ENCODE measurements around the gene USP31. TPM values are rescaled to one million over a fixed set of nuclear protein-coding genes. Genes with fewer than 3 reads are reported as not detected.

Gene USP31
- total RNA-seq, 2 experiments from 2014 or later, result 5.1 to 5.2 TPM

- Mint-ChIP-seq H3K27me3 (ENCODE audit: low read depth) (peaks cover 19% of the 10 kb centered on the region), H3K4me1 (ENCODE audit: low read depth) (peaks cover 7% of the 10 kb centered on the region), H3K36me3 (ENCODE audit: low read depth) (peaks cover 4% of the 10 kb centered on the region), H3K27ac (no peak overlapping the region), H3K4me3 (no peak overlapping the region), H3K9me3 (peaks cover 15% of the 10 kb centered on the region)
- intact Hi-C loops (cut with micrococcal nuclease), result no loop called here
- DNase-seq, result no peak
- CTCF ChIA-PET, result interaction anchor here (0.6 kb wide), 1 partner anchor 77 kb away, joined by 3 read pairs; no protein-coding TSS in a partner anchor
Observed at GRCh38 chr16:23035240-23035639, 114.0 kb downstream of the USP31 start.

- Mint-ChIP-seq H3K4me3 (no peak overlapping the region), H3K4me1 (ENCODE audit: low read depth) (peaks cover 3% of the 10 kb centered on the region), H3K36me3 (ENCODE audit: low read depth) (peaks cover 4% of the 10 kb centered on the region), H3K9me3 (peaks cover 15% of the 10 kb centered on the region), H3K27me3 (ENCODE audit: low read depth) (peaks cover 22% of the 10 kb centered on the region), H3K27ac (no peak overlapping the region)
- CTCF ChIA-PET, result no interaction called here
- no peak for DNase-seq
- intact Hi-C loops (cut with micrococcal nuclease), result no loop called here
Observed at GRCh38 chr16:23031508-23032098, 117.6 kb downstream of the USP31 start.

- Mint-ChIP-seq H3K27me3 (ENCODE audit: low read depth) (peaks cover 20% of the 10 kb centered on the region), H3K9me3 (peaks cover 14% of the 10 kb centered on the region), H3K4me3 (no peak overlapping the region), H3K4me1 (ENCODE audit: low read depth) (peaks cover 2% of the 10 kb centered on the region), H3K36me3 (ENCODE audit: low read depth) (peaks cover 4% of the 10 kb centered on the region), H3K27ac (no peak overlapping the region)
- CTCF ChIA-PET, result interaction anchor here (0.7 kb wide), 1 partner anchor 380 kb away, joined by 3 read pairs; no protein-coding TSS in a partner anchor
- DNase-seq, result no peak
- intact Hi-C loops (cut with micrococcal nuclease), result no loop called here
Observed at GRCh38 chr16:23029733-23030420, 119.4 kb downstream of the USP31 start.

GRCh38 chr16:23027386-23027785, 121.9 kb downstream of the USP31 start:
- no peak for DNase-seq
- no peak overlapping the region for H3K27ac Mint-ChIP-seq
- no peaks in the 10 kb centered on the region for H3K36me3 Mint-ChIP-seq (ENCODE audit: low read depth)
- no peaks in the 10 kb centered on the region for H3K4me1 Mint-ChIP-seq (ENCODE audit: low read depth)
- CTCF ChIA-PET, result no interaction called here
- no peaks in the 10 kb centered on the region for H3K9me3 Mint-ChIP-seq
- intact Hi-C loops (cut with micrococcal nuclease), result no loop called here
- H3K27me3 Mint-ChIP-seq (ENCODE audit: low read depth), result peaks cover 24% of the 10 kb centered on the region
- H3K4me3 Mint-ChIP-seq, result no peak overlapping the region

GRCh38 chr16:23026784-23027362, 122.4 kb downstream of the USP31 start:
- Mint-ChIP-seq H3K4me1 (ENCODE audit: low read depth) (no peaks in the 10 kb centered on the region), H3K4me3 (no peak overlapping the region), H3K27ac (no peak overlapping the region), H3K9me3 (no peaks in the 10 kb centered on the region), H3K36me3 (ENCODE audit: low read depth) (no peaks in the 10 kb centered on the region), H3K27me3 (ENCODE audit: low read depth) (peaks cover 24% of the 10 kb centered on the region)
- intact Hi-C loops (cut with micrococcal nuclease), result no loop called here
- CTCF ChIA-PET, result no interaction called here
- DNase-seq, result peak; percentile 27

- Mint-ChIP-seq H3K36me3 (ENCODE audit: low read depth) (no peaks in the 10 kb centered on the region), H3K4me3 (no peak overlapping the region), H3K4me1 (ENCODE audit: low read depth) (no peaks in the 10 kb centered on the region), H3K9me3 (no peaks in the 10 kb centered on the region), H3K27me3 (ENCODE audit: low read depth) (peaks cover 24% of the 10 kb centered on the region), H3K27ac (no peak overlapping the region)
- CTCF ChIA-PET, result no interaction called here
- intact Hi-C loops (cut with micrococcal nuclease), result no loop called here
- DNase-seq, result no peak
Observed at GRCh38 chr16:23025692-23026307, 123.5 kb downstream of the USP31 start.

- DNase-seq, result no peak
- Mint-ChIP-seq H3K36me3 (ENCODE audit: low read depth) (no peaks in the 10 kb centered on the region), H3K27me3 (ENCODE audit: low read depth) (peaks cover 19% of the 10 kb centered on the region), H3K27ac (no peak overlapping the region), H3K4me1 (ENCODE audit: low read depth) (no peaks in the 10 kb centered on the region), H3K9me3 (no peaks in the 10 kb centered on the region), H3K4me3 (no peak overlapping the region)
- intact Hi-C loops (cut with micrococcal nuclease), result no loop called here
- CTCF ChIA-PET, result no interaction called here
Observed at GRCh38 chr16:23024044-23024443, 125.2 kb downstream of the USP31 start.

- H3K4me1 Mint-ChIP-seq (ENCODE audit: low read depth), result no peaks in the 10 kb centered on the region
- H3K27ac Mint-ChIP-seq, result no peak overlapping the region
- CTCF ChIA-PET, result no interaction called here
- no peak overlapping the region for H3K4me3 Mint-ChIP-seq
- DNase-seq, result no peak
- no peaks in the 10 kb centered on the region for H3K9me3 Mint-ChIP-seq
- no peaks in the 10 kb centered on the region for H3K36me3 Mint-ChIP-seq (ENCODE audit: low read depth)
- peaks cover 13% of the 10 kb centered on the region for H3K27me3 Mint-ChIP-seq (ENCODE audit: low read depth)
- intact Hi-C loops (cut with micrococcal nuclease), result no loop called here
Observed at GRCh38 chr16:23020084-23020483, 129.2 kb downstream of the USP31 start.

- Mint-ChIP-seq H3K36me3 (ENCODE audit: low read depth) (no peaks in the 10 kb centered on the region), H3K9me3 (no peaks in the 10 kb centered on the region), H3K27me3 (ENCODE audit: low read depth) (peaks cover 3% of the 10 kb centered on the region), H3K4me1 (ENCODE audit: low read depth) (peaks cover 3% of the 10 kb centered on the region), H3K4me3 (no peak overlapping the region), H3K27ac (no peak overlapping the region)
- no peak for DNase-seq
- intact Hi-C loops (cut with micrococcal nuclease), result no loop called here
- CTCF ChIA-PET, result no interaction called here
Observed at GRCh38 chr16:23016368-23016767, 132.9 kb downstream of the USP31 start.

- no peaks in the 10 kb centered on the region for H3K9me3 Mint-ChIP-seq
- no peak overlapping the region for H3K4me3 Mint-ChIP-seq
- peaks cover 3% of the 10 kb centered on the region for H3K4me1 Mint-ChIP-seq (ENCODE audit: low read depth)
- CTCF ChIA-PET, result no interaction called here
- H3K27me3 Mint-ChIP-seq (ENCODE audit: low read depth), result peaks cover under 1% of the 10 kb centered on the region
- intact Hi-C loops (cut with micrococcal nuclease), result no loop called here
- no peak overlapping the region for H3K27ac Mint-ChIP-seq
- DNase-seq, result no peak
- no peaks in the 10 kb centered on the region for H3K36me3 Mint-ChIP-seq (ENCODE audit: low read depth)
Observed at GRCh38 chr16:23015580-23015979, 133.7 kb downstream of the USP31 start.

GRCh38 chr16:23014592-23014991, 134.7 kb downstream of the USP31 start:
- Mint-ChIP-seq H3K27ac (no peak overlapping the region), H3K27me3 (ENCODE audit: low read depth) (peaks cover 4% of the 10 kb centered on the region), H3K4me1 (ENCODE audit: low read depth) (peaks cover 3% of the 10 kb centered on the region), H3K9me3 (no peaks in the 10 kb centered on the region), H3K36me3 (ENCODE audit: low read depth) (no peaks in the 10 kb centered on the region), H3K4me3 (no peak overlapping the region)
- peak; percentile 9 for DNase-seq
- intact Hi-C loops (cut with micrococcal nuclease), result no loop called here
- CTCF ChIA-PET, result no interaction called here

Measured in activated naive CD4-positive, alpha-beta T cell treated with anti-CD3 and anti-CD28 coated beads for 36 hours (primary cell).